Stimulated activated CD4-positive, alpha-beta T cell treated with anti-CD3 and anti-CD28 coated beads, Interleukin-2, amount 100 ng/mL, for 48 hours (primary cell): Measurements from ENCODE around the gene ENO4.

Experiments
- DNase-seq, 2 donors: peaks; one replicate each; pipeline ENCODE4 v3.0.0-alpha.2; 2020

The ENO4 gene

GRCh38 chr10:116831086-116831485 is 18.2 kb upstream of the ENO4 start:
- DNase-seq, result no peak

DNA sequence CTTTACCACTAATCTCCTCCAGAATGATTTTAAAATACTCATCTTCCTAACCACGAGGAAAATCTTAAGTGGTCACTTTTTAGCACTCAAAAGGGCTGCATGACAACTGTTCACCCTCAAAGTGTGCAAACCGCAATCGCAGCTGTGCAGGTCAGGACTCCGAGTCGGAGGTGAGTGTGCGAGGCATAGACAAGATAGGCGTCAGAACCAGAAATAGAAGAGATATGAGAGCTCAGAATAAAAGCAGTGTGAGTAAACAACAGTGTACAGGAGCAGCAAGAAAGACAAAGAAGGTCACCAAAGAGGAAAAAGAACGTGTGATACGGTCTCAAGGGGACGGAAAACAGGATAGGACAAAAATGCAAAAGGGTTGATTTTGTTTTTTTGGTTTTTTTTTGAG is 17.5 kb upstream of the ENO4 start:
- no peak for DNase-seq

DNA sequence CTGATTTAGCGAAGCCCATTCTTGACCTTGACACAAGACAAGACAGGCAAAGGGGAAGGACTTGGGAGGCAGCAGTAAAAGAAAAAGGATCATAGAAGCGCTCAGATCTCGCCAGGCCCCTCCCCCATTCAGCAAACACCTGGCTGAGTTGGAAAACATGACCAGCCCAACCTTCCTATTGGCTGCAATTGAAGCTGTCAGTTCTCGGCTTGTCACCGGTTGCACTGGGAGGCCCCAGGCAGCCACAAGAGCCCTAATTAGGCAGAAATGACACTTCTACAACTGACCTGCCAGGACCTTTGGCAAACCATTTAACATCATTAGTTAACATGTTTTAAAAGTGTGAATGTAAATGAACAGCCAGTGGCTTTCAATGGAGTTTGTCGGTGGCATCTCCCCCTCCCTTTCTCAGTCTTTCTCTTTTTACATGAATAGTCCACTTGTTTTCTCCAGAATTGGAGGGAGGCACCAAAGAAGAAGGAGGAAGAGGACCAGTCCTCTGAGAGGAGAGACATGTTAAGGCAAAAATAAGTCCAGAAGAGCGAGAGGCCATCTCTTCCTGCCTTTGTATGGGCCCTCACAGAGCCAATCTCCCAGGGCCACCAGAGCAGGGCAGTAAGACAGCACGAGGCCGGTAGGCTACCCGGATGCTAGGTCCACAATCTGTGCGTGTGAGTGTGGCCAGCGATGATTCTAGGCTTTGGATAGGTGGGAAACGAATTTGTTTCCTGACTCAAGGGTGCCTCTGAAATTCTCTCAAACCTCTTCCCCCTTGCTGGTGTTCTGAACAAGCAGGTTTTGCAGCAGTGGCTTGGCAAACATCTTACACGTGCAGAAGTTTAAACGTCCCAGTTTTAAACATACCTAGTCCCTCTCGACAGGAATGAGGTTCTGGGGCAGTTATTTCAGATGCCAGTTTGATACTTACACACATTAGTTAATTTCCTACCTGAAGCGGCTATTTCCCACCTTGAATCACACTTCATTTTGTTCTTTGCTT is 15.0 kb upstream of the ENO4 start:
- DNase-seq, result no peak

DNA sequence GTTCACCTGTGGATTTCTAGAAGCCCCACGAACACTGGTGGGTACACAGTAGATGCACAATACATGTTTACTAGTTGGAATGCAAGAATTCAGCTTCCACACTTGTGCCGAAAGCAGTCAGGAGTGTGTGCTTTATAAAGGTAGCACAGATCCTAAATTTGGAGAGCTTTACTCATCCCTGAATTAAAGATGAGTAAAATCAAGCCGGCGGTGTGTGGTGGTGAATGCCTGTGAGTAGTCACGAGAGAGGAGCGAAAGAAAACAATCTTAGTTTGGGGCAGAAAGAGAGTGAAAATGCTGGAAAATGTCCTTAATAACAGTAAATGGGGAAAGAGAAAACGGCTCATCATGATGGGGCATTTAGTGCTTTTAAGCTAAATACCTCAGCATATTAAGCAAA is 13.6 kb upstream of the ENO4 start:
- no peak for DNase-seq

DNA sequence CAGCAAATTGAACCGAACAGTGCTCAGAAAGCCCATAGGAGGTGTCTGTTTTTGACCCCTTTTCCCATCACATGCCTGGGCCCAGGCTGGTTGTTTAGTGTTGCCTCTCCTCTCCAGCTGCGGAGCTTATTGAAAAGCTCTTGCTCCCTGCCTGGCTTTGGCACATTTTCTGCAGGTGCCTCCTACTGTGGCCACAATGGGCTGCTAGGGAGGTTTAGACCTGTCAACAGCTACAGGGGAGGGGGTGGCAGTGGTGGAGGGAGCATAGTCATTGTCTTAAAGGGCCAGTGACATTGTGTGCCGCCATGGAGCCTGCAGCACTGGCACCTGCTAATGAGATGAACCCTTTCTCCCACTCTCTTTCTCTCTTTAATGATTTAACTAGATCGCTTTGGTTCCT is 13.2 kb upstream of the ENO4 start:
- no peak for DNase-seq

- no peak for DNase-seq
These were observed 12.3 kb upstream of the ENO4 start for GRCh38 chr10:116836902-116837523.

- DNase-seq, result no peak
These were observed 11.1 kb upstream of the ENO4 start for GRCh38 chr10:116838143-116838725.

DNA sequence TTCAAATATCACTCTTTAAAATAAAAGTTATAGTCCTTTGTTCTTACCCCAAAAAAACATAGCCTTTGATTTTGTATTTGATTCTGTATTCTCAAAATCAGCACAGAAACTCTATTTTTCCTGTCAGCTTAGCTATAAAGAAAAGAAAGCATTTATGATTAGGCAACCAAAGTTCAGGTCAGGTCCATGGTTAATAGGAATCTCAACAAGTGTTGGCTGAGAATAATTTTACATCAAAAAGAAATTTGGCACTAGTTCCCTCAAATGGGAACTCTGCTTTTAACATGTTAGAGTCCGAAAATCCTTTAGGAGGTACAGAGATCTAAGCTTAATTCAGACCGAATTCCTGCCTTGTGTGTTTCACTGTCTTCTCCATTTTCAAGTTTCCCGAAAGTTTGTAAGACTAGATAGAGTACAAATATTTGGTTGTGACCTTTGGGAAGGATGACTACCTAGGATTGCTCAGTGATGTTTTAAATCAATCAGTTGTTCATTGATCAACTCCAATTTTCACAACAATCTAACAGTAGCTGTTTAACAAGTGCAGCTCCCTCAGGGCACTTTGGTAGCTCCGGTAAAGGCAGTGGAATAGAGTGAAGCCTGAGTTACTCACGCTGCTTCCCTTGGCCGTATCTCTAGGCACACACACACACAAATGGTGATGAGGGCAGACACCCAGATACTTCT is 8.8 kb upstream of the ENO4 start:
- DNase-seq, result no peak

GRCh38 chr10:116845823-116846222 is 3.5 kb upstream of the ENO4 start:
- DNase-seq, result no peak

DNA sequence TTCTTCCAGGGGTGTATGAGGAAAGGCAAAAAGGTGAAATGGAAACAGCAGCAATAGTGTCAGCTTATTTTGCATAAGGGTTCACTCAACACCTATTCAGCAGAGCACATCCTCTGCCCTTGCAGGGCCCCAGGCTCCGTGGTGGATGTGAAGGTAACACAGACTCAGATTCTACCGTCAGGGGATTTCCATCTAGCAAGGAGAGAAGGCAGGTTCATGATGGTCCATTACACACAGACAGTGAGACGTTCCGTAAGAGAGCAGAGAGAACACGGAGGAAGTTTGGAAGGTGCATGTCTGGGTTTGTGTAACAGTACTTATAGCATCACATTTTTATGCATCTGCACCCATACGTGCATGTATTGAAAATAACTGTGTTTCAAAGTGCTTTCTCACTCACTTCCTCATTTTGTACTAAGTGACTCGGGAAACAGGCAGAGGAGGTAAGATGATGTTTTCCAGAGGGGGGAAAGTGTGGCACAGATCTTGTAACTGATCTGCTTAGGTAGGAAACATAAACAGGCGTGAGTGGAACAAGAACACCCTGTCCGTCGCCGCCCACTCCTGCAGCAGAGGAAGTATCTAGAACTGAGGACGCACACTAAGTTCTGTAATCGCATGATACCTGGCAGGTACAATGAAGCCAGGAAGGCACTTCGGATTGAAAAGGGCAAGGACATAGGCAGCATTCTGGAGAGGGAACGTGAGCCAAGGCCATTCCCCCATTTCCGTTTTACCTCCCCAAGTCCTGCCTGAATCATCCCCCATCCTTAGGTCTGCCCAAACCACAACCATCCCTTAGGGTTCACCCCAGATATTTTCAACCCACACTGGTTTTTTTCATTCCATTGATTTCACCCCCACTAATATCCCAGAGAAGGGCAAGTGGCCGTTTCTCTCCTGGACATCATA is 1.0 kb upstream of the ENO4 start:
- DNase-seq, result no peak

DNA sequence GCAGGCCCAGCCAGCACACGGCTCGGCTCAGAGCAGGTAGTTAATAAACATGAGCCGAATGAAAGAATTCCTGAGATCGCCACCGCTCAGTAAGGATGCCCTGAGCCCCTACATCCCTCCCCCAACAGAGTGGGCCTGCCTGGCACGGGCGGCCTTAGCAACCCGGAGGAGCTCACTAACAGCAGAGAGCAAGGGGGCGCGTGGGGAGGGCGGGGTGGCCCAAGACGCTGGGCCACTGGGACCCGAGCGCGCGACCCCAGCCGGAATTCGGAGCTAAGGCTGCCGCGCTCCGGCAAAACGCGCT is 403 bp upstream of the ENO4 start:
- no peak for DNase-seq

DNA sequence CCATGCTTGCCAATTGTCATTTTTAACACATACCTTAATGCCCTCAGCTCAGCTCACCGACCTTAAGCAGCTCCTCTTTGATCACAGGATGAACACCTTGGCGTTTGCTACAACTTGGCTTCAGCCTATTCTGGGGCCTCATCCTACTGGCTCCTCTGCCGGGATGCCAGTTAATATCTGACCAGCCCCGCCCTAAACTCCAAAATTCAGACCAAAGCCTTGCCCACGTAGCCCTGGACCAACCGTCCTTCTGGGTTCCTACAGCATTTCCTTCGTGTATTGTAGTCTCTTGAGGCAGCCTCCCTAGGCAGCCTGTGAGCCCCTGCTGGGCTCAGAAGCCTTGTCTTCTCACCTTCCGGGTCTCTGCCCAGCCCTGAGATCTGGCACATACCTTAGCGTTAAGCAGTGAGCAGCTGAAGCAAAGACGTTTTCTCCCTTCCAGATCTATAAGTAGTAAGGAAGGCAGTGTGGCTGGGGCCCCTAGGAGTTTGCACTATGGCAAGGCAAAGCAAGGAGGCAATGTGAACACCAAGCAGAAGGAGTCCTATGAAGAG is 836 bp downstream of the ENO4 start:
- DNase-seq, result no peak

GRCh38 chr10:116852246-116852645 is 2.9 kb downstream of the ENO4 start:
- no peak for DNase-seq

DNA sequence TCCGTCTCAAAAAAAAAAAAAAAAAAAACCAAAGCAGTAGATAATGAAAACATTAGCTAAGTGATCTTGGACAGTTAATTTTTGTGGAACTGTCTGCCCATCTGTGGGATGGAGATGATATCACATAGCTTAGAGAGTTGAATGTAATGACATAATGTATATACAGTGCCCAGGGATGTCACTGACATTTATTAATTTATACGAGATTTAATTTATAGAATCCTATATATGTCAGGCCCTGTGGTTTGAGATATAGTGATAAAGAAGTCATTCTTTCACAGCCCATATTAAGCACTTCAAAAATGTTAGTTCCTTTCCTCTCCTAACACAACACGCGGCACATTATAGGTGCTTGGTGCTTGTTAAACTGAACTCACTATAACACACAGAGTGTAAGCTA is 4.0 kb downstream of the ENO4 start:
- no peak for DNase-seq

DNA sequence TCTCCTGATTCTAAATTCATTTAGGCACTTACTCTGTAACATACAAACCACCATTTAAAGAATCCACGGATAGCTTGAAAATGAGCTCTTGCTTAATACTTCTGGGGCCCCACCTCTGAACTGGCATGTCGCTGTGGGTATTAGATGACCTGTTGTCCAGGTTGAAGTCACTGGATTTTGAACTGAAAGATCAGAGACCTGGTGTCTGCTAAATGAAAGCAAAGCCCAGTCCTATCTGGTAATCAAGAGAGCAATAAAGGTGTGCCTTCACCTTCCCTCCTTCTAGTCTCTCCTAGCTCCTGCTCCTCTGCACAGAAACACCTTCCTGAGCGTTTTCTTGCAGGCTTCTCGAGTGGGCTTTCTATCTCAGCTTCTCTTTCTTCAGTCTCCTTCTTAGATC is 4.4 kb downstream of the ENO4 start:
- DNase-seq, result no peak

DNA sequence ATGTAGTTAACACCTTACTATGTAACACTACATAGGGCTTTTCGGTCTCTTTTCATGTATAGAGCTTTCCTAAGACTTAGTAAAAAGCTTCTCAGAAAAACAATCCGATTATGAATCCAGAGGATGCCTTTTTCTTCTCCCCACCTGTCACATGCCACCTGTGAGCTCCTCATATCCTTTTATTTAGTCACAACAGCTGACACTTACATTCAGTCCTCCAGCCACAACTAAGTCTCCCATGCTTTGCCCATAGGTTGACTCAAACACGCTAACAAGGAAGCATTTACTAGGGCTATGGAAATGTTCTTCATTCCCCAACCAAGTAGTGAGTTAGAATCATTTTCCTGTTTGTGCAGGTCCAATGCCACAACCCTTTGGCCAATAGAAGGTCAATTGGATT is 7.9 kb downstream of the ENO4 start:
- DNase-seq, result no peak

- no peak for DNase-seq
These were observed 12.5 kb downstream of the ENO4 start for GRCh38 chr10:116861796-116862195.

DNA sequence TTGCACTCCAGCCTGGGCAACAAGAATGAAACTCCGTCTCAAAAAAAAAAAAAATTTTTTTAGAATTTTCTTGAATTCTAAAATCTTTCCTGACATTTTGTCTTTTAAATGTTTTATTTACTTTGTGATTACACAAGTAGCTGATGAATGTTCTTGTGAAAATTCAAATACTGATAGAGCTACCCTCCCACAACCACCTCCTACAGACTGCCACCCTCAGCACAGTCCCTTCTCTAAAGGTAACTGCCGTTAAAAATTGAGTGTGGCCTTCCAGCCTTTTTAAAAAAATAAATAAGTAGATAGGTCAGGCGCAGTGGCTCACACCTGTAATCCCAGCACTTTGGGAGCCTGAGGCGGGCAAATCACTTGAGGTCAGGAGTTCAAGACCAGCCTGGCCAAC is 15.1 kb downstream of the ENO4 start:
- DNase-seq, result no peak

- no peak for DNase-seq
These were observed 16.8 kb downstream of the ENO4 start for GRCh38 chr10:116866066-116866465.

DNA sequence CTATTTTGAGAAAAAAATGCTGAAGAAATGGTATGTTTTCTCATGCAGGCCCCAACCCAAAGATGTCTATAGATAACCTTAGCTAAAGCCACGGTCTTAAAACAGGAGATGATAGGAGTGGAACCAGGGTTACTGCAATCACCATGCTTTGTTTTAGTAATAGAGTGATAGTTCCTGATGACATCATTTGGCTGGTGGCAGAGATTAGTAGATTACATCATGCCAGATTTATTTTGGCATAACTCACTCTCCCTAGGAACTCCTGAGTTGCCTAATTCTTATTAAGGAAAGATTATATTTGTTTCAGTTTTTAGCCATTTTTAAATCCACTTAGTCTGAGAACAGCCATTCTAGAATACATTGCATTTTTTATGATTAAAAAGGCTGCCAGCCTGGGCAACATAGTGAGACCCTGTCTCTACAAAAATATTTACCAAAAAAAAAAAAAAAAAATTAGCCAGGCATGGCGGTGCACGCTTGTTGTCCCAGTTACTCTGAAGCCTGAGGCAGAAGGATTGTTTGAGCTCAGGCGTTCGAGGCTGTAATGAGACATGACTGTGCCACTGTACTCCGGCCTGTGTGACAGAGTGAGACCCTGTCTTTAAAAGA is 17.8 kb downstream of the ENO4 start:
- DNase-seq, result no peak

DNA sequence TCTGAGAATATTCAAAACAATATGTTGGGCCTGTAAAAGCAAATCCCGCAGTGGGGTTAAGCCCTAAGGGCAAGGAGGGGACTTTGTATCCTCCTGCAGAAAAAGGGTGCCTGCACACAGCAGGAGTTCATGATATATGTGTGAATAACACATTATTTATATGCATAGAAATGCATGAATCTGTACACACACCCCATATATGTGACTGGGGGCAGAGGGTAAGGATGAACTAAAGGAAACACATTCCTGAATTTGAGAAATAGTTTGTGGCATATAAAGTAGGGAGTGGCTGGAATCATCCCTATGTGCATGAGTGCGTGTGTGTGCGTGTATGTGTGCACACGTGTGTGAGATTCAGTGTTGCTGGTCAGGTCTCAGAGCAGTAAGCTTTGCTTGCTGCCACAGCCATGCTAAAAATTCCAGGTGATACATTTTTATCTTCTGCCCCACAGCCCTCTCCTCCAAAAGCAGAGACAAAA is 18.9 kb downstream of the ENO4 start:
- DNase-seq, result no peak

DNA sequence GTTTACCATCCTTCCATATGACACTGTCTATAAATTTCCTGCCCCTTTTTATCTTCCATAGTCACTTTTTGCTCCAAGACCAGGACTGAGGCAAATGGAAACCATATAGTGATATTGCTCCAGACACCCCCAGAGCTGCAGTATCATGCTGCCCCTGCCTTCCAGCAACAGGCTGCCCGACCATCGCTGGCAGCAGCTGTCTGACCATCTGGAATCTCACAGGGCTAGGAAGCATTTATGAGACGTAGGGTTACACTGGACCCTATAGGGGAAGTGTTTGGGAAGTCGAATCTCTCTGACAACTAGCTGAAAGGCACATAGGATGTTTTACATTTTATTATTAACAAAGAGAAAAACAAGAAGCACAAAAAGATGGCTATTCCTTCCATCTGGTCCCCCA is 19.4 kb downstream of the ENO4 start:
- no peak for DNase-seq
